Ascending aorta (tissue), 2 donors: ENCODE results near the gene FANK1. TPM values are rescaled to one million over a fixed set of nuclear protein-coding genes. Genes with fewer than 3 reads are reported as not detected.

Experiments used
- DNase-seq, 2 donors: peaks; one replicate each; pipeline ENCODE4 v3.0.0-alpha.2; 2019; ENCODE audit warnings: low spot score in 2 of 2
- H3K27ac ChIP-seq, 2 donors: fragments of 200-600 bp; sonication (generic); one replicate each; pipeline ENCODE4 v1.5.1; 2016 to 2017; ENCODE audit warnings: mild to moderate bottlenecking in 1 of 2
- H3K27me3 ChIP-seq: fragments of 200-600 bp; sonication (generic); one replicate; pipeline ENCODE4 v1.5.1; 2017
- H3K36me3 ChIP-seq, 2 donors: fragments of 200-600 bp; sonication (generic); one replicate each; pipeline ENCODE4 v1.5.1; 2016
- H3K4me1 ChIP-seq, 2 donors: fragments of 200-600 bp; sonication (generic); one replicate each; pipeline ENCODE4 v1.5.1; 2016 to 2017; ENCODE audit warnings: mild to moderate bottlenecking in 1 of 2
- H3K4me3 ChIP-seq, 2 donors: fragments of 200-600 bp; sonication (generic); one replicate each; pipeline ENCODE4 v1.5.1; 2016 to 2017; ENCODE audit warnings: mild to moderate bottlenecking in 1 of 2
- H3K9me3 ChIP-seq, 2 donors: fragments of 200-600 bp; sonication (generic); one replicate each; pipeline ENCODE4 v1.5.1; 2016
- intact Hi-C: fragments of 100-400 bp; cut with DNase I; formaldehyde crosslinking; loops from one replicate; pipeline ENCODE4 v1.15.1; 2023
- total RNA-seq: library from RNA; depleted of rRNA; stranded (reverse); fragments of >200 nt; gene quantifications from one replicate; pipeline ENCODE4 v1.1.0, GENCODE V29; 2016
- TF ChIP-seq, protein P1 (sequence below), 3 experiments: fragments of 200-600 bp in 2 of 3; fragments of 450-650 bp in 1 of 3; sonication (generic) in 2 of 3; IDR thresholded peaks; one replicate each; pipeline ENCODE4 v1.5.1; 2016 to 2019; ENCODE audit warnings: antibody characterized with exemption in 3 of 3, mild to moderate bottlenecking in 1 of 3, moderate library complexity in 1 of 3

FANK1 gene
- total RNA-seq, 1 donor from 2014 or later, result not detected

DNA sequence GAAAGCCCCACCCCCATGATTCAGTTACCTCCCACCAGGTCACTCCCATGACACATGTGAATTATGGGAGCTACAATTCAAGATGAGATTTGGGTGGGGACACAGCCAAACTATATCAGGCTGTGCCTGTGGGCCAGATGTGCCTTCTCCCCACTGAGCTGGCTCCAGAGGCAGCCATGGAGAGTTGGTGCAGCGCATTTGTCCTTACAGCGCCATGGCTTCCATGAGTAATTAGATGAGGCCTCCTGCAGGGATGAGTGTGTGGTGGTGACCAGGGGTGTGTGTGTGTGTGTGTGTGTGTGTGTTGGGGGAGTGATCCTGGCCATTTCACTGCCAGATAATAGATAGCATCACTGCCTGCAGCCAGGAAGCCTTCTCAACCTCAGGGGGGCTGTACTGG, 94.6 kb downstream of the FANK1 start:
- no peaks in the 10 kb centered on the region for H3K4me1 ChIP-seq
- no peak for DNase-seq
- H3K27me3 ChIP-seq, result no peaks in the 10 kb centered on the region
- no peaks in the 10 kb centered on the region for H3K9me3 ChIP-seq
- no peaks in the 10 kb centered on the region for H3K36me3 ChIP-seq
- TF ChIP-seq, protein P1, sequence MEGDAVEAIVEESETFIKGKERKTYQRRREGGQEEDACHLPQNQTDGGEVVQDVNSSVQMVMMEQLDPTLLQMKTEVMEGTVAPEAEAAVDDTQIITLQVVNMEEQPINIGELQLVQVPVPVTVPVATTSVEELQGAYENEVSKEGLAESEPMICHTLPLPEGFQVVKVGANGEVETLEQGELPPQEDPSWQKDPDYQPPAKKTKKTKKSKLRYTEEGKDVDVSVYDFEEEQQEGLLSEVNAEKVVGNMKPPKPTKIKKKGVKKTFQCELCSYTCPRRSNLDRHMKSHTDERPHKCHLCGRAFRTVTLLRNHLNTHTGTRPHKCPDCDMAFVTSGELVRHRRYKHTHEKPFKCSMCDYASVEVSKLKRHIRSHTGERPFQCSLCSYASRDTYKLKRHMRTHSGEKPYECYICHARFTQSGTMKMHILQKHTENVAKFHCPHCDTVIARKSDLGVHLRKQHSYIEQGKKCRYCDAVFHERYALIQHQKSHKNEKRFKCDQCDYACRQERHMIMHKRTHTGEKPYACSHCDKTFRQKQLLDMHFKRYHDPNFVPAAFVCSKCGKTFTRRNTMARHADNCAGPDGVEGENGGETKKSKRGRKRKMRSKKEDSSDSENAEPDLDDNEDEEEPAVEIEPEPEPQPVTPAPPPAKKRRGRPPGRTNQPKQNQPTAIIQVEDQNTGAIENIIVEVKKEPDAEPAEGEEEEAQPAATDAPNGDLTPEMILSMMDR (IDR thresholded peaks at IDR 0.05), result no peak
- intact Hi-C loops, result no loop called here
- no peak overlapping the region for H3K4me3 ChIP-seq
- H3K27ac ChIP-seq, result no peak overlapping the region

DNA sequence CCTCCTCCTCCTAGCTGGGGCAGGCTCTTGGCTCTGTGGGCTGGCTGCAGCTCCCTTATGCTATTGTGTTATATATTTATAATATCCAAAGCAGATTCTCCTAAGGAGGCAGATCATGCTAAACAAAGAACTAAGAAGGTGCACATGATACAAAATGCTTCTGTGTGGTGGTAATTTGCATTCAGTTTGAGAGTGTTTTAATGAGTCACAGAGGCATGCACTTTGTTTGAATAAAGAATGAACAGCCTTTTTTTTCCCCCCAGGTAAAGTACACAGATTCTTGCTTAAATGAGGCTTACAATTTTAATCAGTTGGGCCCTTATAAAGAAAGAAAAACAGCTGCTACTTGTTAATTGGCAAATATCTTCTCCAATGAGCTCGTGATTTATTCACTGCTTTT, 95.0 kb downstream of the FANK1 start:
- intact Hi-C loops, result no loop called here
- Histone ChIP-seq H3K4me1 (no peaks in the 10 kb centered on the region), H3K4me3 (no peak overlapping the region), H3K27me3 (no peaks in the 10 kb centered on the region), H3K36me3 (no peaks in the 10 kb centered on the region), H3K27ac (no peak overlapping the region), H3K9me3 (no peaks in the 10 kb centered on the region)
- TF ChIP-seq, protein P1 (IDR thresholded peaks at IDR 0.05), result no peak
- DNase-seq, result no peak

DNA sequence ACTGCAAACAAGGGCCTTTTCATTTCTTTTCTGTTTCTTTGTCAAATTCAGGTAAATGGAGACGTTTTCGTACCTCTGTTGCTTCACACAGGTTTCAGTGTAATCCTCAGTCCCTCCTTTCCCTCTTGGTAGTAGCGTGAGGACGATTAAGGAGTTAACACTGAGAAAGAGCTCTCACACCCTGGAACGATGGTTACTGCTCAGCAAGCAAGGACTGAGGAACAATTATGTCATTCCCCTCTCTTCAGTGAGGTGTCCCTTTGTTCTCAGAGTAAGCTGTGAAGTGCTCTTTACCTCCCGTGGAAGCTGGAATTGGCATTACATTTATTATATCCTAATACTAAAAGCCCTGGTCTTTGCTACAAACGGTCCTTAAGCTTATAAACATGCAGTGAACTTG, 95.9 kb downstream of the FANK1 start:
- intact Hi-C loops, result no loop called here
- TF ChIP-seq, protein P1 (IDR thresholded peaks at IDR 0.05), result no peak
- Histone ChIP-seq H3K9me3 (no peaks in the 10 kb centered on the region), H3K27ac (no peak overlapping the region), H3K27me3 (no peaks in the 10 kb centered on the region), H3K4me3 (no peak overlapping the region), H3K36me3 (no peaks in the 10 kb centered on the region), H3K4me1 (no peaks in the 10 kb centered on the region)
- no peak for DNase-seq

DNA sequence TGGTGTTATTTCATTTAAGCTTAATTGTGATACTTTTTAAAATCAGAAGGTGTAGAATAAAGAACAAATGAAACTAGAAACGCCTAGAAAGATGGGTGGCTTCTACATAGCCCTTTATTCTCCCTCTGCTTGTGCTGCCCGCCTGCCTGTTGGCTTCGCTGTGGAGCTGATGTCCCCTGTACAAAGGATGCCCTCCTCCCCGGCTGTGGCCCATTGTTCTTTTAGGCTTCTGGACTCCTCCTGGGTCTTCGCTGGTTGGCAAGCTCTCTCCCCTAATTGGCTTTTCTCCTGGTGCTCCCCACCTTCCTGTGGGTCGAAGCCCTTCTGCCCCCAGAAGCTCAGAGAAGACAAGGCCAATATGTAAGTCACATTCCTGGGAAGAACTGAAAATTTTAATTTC, 98.2 kb downstream of the FANK1 start:
- Histone ChIP-seq H3K4me3 (no peak overlapping the region), H3K27ac (no peak overlapping the region), H3K27me3 (no peaks in the 10 kb centered on the region), H3K9me3 (no peaks in the 10 kb centered on the region), H3K36me3 (no peaks in the 10 kb centered on the region), H3K4me1 (no peaks in the 10 kb centered on the region)
- intact Hi-C loops, result no loop called here
- DNase-seq, result no peak
- TF ChIP-seq, protein P1 (IDR thresholded peaks at IDR 0.05), result no peak

DNA sequence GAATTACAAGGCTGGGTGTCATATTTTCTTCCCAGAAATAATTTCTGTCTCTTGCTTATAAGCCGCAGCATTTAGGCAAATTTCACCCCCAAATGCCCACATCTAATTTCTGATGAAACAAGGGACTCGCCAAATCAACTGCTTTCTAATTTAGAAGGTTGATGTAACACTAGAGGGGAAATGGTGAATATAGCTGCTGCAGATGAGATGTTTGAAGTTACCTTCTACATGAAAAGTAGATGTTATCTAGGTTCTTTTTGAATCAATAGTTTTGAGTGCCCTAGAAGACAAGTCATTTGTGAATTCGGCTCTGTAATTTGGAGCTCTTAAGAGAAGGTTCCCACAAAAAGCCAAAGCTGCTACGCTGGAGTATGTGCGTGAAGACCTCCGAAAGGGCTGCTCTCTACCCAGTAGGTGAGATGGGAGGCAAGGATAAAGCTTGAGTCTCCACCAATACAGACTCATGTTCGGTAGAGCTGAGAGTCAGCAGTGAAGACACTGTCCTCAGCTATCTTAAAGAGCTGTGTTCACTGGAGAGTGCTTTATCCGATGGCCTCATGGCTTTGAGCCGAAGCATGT, 99.5 kb downstream of the FANK1 start:
- Histone ChIP-seq H3K27ac (no peak overlapping the region), H3K27me3 (no peaks in the 10 kb centered on the region), H3K36me3 (no peaks in the 10 kb centered on the region), H3K4me1 (no peaks in the 10 kb centered on the region), H3K4me3 (no peak overlapping the region), H3K9me3 (no peaks in the 10 kb centered on the region)
- TF ChIP-seq, protein P1 (IDR thresholded peaks at IDR 0.05), result no peak
- intact Hi-C loops, result no loop called here
- DNase-seq, result no peak

DNA sequence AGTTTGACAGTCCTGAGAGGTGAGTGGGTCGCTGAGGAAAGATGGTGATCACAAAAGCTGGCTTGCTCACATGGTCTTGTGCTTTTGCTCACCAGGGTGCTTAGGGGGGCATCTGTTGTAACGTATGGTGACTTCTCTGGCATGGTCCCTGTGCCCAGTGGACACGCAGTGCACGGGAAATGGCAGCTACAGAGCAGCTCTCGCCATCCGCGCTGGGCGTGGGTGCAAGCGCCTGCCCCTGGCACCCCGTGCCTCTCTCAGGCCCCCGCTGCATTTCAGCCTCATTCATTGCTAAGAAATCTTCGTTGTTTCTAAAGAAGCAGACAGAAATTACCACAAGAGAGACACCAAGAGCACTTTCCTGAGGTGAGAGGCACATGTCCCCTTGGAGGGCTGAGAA, 101.2 kb downstream of the FANK1 start:
- TF ChIP-seq, protein P1 (IDR thresholded peaks at IDR 0.05), result no peak
- Histone ChIP-seq H3K4me3 (no peak overlapping the region), H3K9me3 (no peaks in the 10 kb centered on the region), H3K36me3 (no peaks in the 10 kb centered on the region), H3K27ac (no peak overlapping the region), H3K4me1 (no peaks in the 10 kb centered on the region), H3K27me3 (no peaks in the 10 kb centered on the region)
- no peak for DNase-seq
- intact Hi-C loops, result no loop called here
